ENCODE data around the gene OTOP2.
A peak's percentile ranks its signal among the peaks of the same experiment; 100 is the strongest.
"Not testable (repeated sequence)": the region's sequence is repeated elsewhere in the genome, so short reads cannot be mapped to it uniquely, and the experiment has no call there.

The OTOP2 gene

GRCh38 chr17:74964988-74965622 lies 41.0 kb downstream of the OTOP2 start:
- in situ Hi-C loops (cut with MboI; ENCODE audit: low pct_unique_long_range_greater_than_20kb, low sequenced_read_pairs, unreplicated experiment), result no loop called here
- TF ChIP-seq CTCF (IDR thresholded peaks at IDR 0.05; ENCODE audit: extremely low read depth, insufficient read depth, missing control alignments), result no peak
- no peak for DNase-seq (ENCODE audit: low spot score)

GRCh38 chr17:74968361-74968780 lies 44.3 kb downstream of the OTOP2 start:
- in situ Hi-C loops (cut with MboI; ENCODE audit: low pct_unique_long_range_greater_than_20kb, low sequenced_read_pairs, unreplicated experiment), result no loop called here
- TF ChIP-seq CTCF (IDR thresholded peaks at IDR 0.05; ENCODE audit: extremely low read depth, insufficient read depth, missing control alignments), result no peak
- no peak for DNase-seq (ENCODE audit: low spot score)

- DNase-seq (ENCODE audit: low spot score); in situ Hi-C loops (cut with MboI; ENCODE audit: low pct_unique_long_range_greater_than_20kb, low sequenced_read_pairs, unreplicated experiment): not testable (repeated sequence)
Measured at GRCh38 chr17:74969501-74969900, 45.4 kb downstream of the OTOP2 start.

- no peak for DNase-seq (ENCODE audit: low spot score)
- in situ Hi-C loops (cut with MboI; ENCODE audit: low pct_unique_long_range_greater_than_20kb, low sequenced_read_pairs, unreplicated experiment), result no loop called here
- TF ChIP-seq CTCF (IDR thresholded peaks at IDR 0.05; ENCODE audit: extremely low read depth, insufficient read depth, missing control alignments), result no peak
Measured at GRCh38 chr17:74970395-74970794, 46.3 kb downstream of the OTOP2 start.

GRCh38 chr17:74971069-74971841 lies 47.2 kb downstream of the OTOP2 start:
- TF ChIP-seq CTCF (IDR thresholded peaks at IDR 0.05; ENCODE audit: extremely low read depth, insufficient read depth, missing control alignments), result no peak
- DNase-seq (ENCODE audit: low spot score), result no peak
- in situ Hi-C loops (cut with MboI; ENCODE audit: low pct_unique_long_range_greater_than_20kb, low sequenced_read_pairs, unreplicated experiment), result no loop called here

GRCh38 chr17:74971842-74972106 lies 47.7 kb downstream of the OTOP2 start:
- DNase-seq (ENCODE audit: low spot score), result no peak
- TF ChIP-seq CTCF (IDR thresholded peaks at IDR 0.05; ENCODE audit: extremely low read depth, insufficient read depth, missing control alignments), result no peak
- in situ Hi-C loops (cut with MboI; ENCODE audit: low pct_unique_long_range_greater_than_20kb, low sequenced_read_pairs, unreplicated experiment), result no loop called here

- in situ Hi-C loops (cut with MboI; ENCODE audit: low pct_unique_long_range_greater_than_20kb, low sequenced_read_pairs, unreplicated experiment), result no loop called here
- no peak for TF ChIP-seq CTCF (IDR thresholded peaks at IDR 0.05; ENCODE audit: extremely low read depth, insufficient read depth, missing control alignments)
- peak; percentile 90 for DNase-seq (ENCODE audit: low spot score)
Measured at GRCh38 chr17:74972107-74972972, 48.3 kb downstream of the OTOP2 start, which contains the start of gene HID1. Gene HID1 (minus strand): TSS chr17:74972759. CDS start chr17:74972656, 103 bp downstream.
